ENCODE data around the gene BRK1. TPM values are rescaled to one million over a fixed set of nuclear protein-coding genes. Genes with fewer than 3 reads are reported as not detected.

Gene BRK1
- total and polyA plus RNA-seq, 10 of the 15 experiments (the other 5 are each of a cell fraction or from before 2014, with no cell fraction given): 97.8 to 457 (median 203) TPM

DNA sequence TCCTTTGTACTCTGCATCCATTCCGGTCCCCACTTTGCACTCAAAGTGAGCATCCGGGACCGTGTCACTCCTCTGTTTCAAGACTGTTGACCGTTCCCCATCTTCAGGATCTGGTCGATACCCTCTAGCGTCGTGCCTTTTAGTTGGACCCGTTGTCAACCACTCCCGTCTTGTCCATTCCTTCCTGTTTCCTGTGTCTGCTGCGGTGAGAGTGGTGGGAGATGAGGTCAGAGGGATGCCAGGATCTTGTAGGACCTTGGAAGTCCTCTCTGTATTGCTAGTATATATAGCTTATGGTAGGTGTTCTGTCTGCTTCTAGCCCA, 624 bp downstream of the BRK1 start:
- ATAC-seq (peak; percentile 48; the same call in 2 of the 3 replicates), FAIRE-seq (no peak), DNase-seq (ENCODE audit: low read depth, low spot score) (no peak)
- ChIA-PET SMC1A (ENCODE audit: uncharacterized antibody, unreplicated experiment) (interaction anchor here (0.7 to 1.8 kb wide), 7 partner anchors 13 to 143 kb away, joined by 3 to 7 read pairs (median 4); no protein-coding TSS in a partner anchor), RAD21 (ENCODE audit: unreplicated experiment) (interaction anchor here (1.0 to 2.0 kb wide), 6 partner anchors 20 to 611 kb away, joined by 3 to 10 read pairs (median 3); no protein-coding TSS in a partner anchor), CTCF (interaction anchor here (1.1 to 2.0 kb wide), 2 partner anchors 50 to 78 kb away, joined by 3 to 4 read pairs; no protein-coding TSS in a partner anchor), POLR2A (interaction anchor here (0.6 to 2.0 kb wide), 5 partner anchors 14 to 164 kb away, joined by 3 to 9 read pairs (median 4); partner anchors contain the start of gene TATDN2)
- no peaks in the 10 kb centered on the region for H3K27me3 ChIP-seq (replicated peaks in 1 of 2; ENCODE audit: control insufficient read depth in 2 of 2, insufficient read depth in 2 of 2, low read length in 1 of 2)
- H3K9ac ChIP-seq (ENCODE audit: control insufficient read depth, insufficient read depth, low read length): peak overlapping the region; percentile 94
- no TSS peak for BruUV-seq (replicated peaks)
- TF ChIP-seq JUNB (IDR thresholded peaks at IDR 0.05) (no peak), ZNF274 (IDR thresholded peaks at IDR 0.05; ENCODE audit: insufficient read depth, insufficient read length) (no peak), MTA3 (IDR thresholded peaks at IDR 0.05; ENCODE audit: borderline replicate concordance, low read length) (peak; percentile 47; the same call in 1 of the 2 replicates), GATAD2B (conservative IDR thresholded peaks at IDR 0.05; ENCODE audit: low read depth) (0 out of 2 replicates have a peak, but pooled peaks have one; percentile 5), MYB (IDR thresholded peaks at IDR 0.05; ENCODE audit: borderline replicate concordance, low read depth, low read length) (no peak)
- H3K36me3 ChIP-seq (ENCODE audit: control insufficient read depth in 2 of 2, insufficient read depth in 2 of 2, low read length in 1 of 2): peaks cover 0 to 2% of the 10 kb centered on the region in 2 experiments; a peak in 1 of 4 replicates
- H2AFZ ChIP-seq (ENCODE audit: control insufficient read depth, low read depth, low read length): peak overlapping the region; percentile 93
- H4K20me1 ChIP-seq (ENCODE audit: control insufficient read depth, insufficient read depth): no peaks in the 10 kb centered on the region; the same call in 1 of the 2 replicates
- peak overlapping the region; percentile 89 for H3K4me3 ChIP-seq
- intact Hi-C loops (cut with micrococcal nuclease; ENCODE audit: unreplicated experiment) (loop anchor here (5.0 to 10.0 kb wide), 2 partner anchors 109 to 206 kb away; partner anchors contain the start of gene SEC13), in situ Hi-C loops (cut with MboI) (no loop called here)
- peaks cover 48% of the 10 kb centered on the region for H3K79me2 ChIP-seq (ENCODE audit: control insufficient read depth, insufficient read depth, low read length)
- peak overlapping the region; percentile 83 for H3K27ac ChIP-seq (ENCODE audit: control insufficient read depth, insufficient read depth)
- H3K4me1 ChIP-seq (ENCODE audit: control insufficient read depth, insufficient read depth, low read length): peaks cover 3% of the 10 kb centered on the region
- H3K9me3 ChIP-seq (replicated peaks; ENCODE audit: control insufficient read depth, insufficient read depth, low read length): no peaks in the 10 kb centered on the region
- peak overlapping the region; percentile 77 for H3K4me2 ChIP-seq (ENCODE audit: control insufficient read depth, insufficient read depth)
- WGBS (ENCODE audit: insufficient coverage, insufficient replicate concordance, low lambda C conversion rate, missing lambda C conversion rate): under 1% methylated on average over 10 of the region's 10 CpGs

DNA sequence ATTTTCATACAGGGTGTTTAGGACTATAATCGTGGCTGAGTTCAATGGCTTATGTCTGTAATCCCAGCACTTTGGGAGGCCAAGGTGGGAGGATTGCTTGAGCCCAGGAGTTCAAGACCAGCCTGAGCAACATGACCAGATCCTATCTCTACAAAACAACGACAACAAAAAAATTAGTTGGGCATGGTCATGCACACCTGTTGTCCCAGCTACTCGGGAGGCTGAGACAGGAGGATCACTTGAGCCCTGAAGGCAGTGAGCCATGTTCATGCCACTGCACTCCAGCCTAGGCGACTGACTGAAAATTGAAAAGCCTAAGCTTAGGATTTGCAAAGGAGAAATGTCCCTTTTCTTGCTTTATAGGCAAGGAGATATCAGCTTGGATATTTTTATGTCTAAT, 1.5 kb downstream of the BRK1 start:
- H3K9me3 ChIP-seq (replicated peaks; ENCODE audit: control insufficient read depth, insufficient read depth, low read length): no peaks in the 10 kb centered on the region
- H3K9ac ChIP-seq (ENCODE audit: control insufficient read depth, insufficient read depth, low read length): peak overlapping the region; percentile 94; the same call in 1 of the 2 replicates
- WGBS (ENCODE audit: insufficient coverage, insufficient replicate concordance, low lambda C conversion rate, missing lambda C conversion rate): 86% methylated on average over 4 of the region's 4 CpGs
- H3K27ac ChIP-seq (ENCODE audit: control insufficient read depth, insufficient read depth): no peak overlapping the region; the same call in 1 of the 2 replicates
- DNase-seq (ENCODE audit: low read depth, low spot score): no peak
- peaks cover 0 to 6% of the 10 kb centered on the region in 2 experiments; a peak in 2 of 4 replicates for H3K36me3 ChIP-seq (ENCODE audit: control insufficient read depth in 2 of 2, insufficient read depth in 2 of 2, low read length in 1 of 2)
- peaks cover 3% of the 10 kb centered on the region for H3K4me1 ChIP-seq (ENCODE audit: control insufficient read depth, insufficient read depth, low read length)
- no peak for FAIRE-seq
- in situ Hi-C loops (cut with MboI): no loop called here
- no TSS peak for BruUV-seq (replicated peaks)
- TF ChIP-seq CBX3 (IDR thresholded peaks at IDR 0.05; ENCODE audit: borderline replicate concordance, low read depth) (no peak), HCFC1 (IDR thresholded peaks at IDR 0.05; ENCODE audit: low read length) (no peak), RUNX3 (IDR thresholded peaks at IDR 0.05; ENCODE audit: low read length) (no peak)
- ChIA-PET SMC1A (ENCODE audit: uncharacterized antibody, unreplicated experiment) (interaction anchor here (0.7 to 1.8 kb wide), 9 partner anchors 10 to 142 kb away, joined by 3 to 7 read pairs (median 4); no protein-coding TSS in a partner anchor), POLR2A (interaction anchor here (0.6 to 2.0 kb wide), 8 partner anchors 9 to 1015 kb away, joined by 3 to 9 read pairs (median 4); partner anchors contain the start of genes MTMR14 and TATDN2), RAD21 (ENCODE audit: unreplicated experiment) (interaction anchor here (1.0 to 2.0 kb wide), 5 partner anchors 19 to 612 kb away, joined by 3 to 10 read pairs (median 3); no protein-coding TSS in a partner anchor), CTCF (interaction anchor here (0.6 to 2.0 kb wide), 4 partner anchors 49 to 166 kb away, joined by 3 to 4 read pairs (median 3); no protein-coding TSS in a partner anchor)
- intact Hi-C loops (cut with micrococcal nuclease; ENCODE audit: unreplicated experiment): loop anchor here (5.0 to 10.0 kb wide), 2 partner anchors 108 to 205 kb away; partner anchors contain the start of gene SEC13
- peak overlapping the region; percentile 77 for H3K4me2 ChIP-seq (ENCODE audit: control insufficient read depth, insufficient read depth)
- H2AFZ ChIP-seq (ENCODE audit: control insufficient read depth, low read depth, low read length): no peak overlapping the region
- peaks cover 52% of the 10 kb centered on the region for H3K79me2 ChIP-seq (ENCODE audit: control insufficient read depth, insufficient read depth, low read length)
- no peaks in the 10 kb centered on the region for H3K27me3 ChIP-seq (replicated peaks in 1 of 2; ENCODE audit: control insufficient read depth in 2 of 2, insufficient read depth in 2 of 2, low read length in 1 of 2)
- no peaks in the 10 kb centered on the region; the same call in 1 of the 2 replicates for H4K20me1 ChIP-seq (ENCODE audit: control insufficient read depth, insufficient read depth)
- no peak for ATAC-seq
- H3K4me3 ChIP-seq: peak overlapping the region; percentile 89

Data from GM12878 (cell line).